ENCODE data around the gene DEFB131B.
"Not testable (repeated sequence)": the region's sequence is repeated elsewhere in the genome, so short reads cannot be mapped to it uniquely, and the experiment has no call there.

Gene DEFB131B

DNA sequence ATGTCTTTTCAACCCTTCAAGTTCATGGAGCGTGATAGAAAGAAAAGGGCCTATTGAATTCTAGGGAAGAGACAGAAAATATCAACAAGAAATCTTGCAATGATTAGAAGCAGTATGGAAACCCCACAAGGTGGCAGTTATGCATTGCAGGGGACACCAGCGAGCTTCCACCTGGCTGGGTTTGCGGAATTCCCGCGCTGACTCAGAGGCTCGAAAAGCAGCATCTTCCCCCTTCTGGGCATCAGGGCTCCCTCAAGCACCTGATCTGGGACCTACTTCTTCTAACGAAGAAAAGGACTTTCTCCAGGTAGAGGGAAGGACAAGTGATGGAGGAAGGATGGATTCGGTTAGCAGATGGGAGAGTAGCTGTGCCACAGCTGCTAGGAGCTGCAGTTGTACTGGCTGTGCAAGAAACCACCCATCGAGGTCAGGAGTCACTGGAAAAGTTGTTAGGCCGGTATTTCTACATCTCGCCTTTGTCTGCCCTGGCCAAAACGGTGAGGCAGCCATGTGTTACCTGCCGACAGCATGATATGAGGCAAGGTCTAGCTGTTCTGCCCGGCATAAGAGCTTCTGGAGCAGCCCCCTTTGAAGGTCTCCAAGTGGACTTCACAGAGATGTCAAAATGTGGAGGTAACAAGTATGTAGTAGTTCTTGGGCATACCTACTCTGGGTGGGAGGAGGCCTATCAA lies 11.1 kb downstream of the DEFB131B start:
- not testable (repeated sequence) for H3K4me3 ChIP-seq (ENCODE audit: low read length)
- DNase-seq (ENCODE audit: low read depth), result peak; percentile 8

DNA sequence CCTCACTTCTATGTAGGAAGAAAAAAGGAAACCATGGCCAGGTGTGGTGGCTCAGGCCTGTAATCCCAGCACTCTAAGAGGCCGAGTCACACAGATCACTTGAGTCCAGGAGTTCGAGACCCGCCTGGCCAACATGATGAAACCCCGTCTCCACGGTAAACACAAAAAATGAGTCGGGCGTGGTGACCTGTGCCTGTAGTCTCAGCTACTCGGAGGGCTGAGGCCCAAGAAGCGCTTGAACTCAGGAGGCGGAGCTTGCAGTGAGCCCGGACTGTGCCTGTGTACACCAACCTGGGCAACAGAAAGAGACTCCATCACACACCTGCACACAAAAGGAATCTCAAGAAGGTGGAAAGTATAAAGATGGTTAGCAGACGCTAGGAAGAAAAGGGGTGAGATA lies 17.7 kb downstream of the DEFB131B start:
- TF ChIP-seq, protein P1, sequence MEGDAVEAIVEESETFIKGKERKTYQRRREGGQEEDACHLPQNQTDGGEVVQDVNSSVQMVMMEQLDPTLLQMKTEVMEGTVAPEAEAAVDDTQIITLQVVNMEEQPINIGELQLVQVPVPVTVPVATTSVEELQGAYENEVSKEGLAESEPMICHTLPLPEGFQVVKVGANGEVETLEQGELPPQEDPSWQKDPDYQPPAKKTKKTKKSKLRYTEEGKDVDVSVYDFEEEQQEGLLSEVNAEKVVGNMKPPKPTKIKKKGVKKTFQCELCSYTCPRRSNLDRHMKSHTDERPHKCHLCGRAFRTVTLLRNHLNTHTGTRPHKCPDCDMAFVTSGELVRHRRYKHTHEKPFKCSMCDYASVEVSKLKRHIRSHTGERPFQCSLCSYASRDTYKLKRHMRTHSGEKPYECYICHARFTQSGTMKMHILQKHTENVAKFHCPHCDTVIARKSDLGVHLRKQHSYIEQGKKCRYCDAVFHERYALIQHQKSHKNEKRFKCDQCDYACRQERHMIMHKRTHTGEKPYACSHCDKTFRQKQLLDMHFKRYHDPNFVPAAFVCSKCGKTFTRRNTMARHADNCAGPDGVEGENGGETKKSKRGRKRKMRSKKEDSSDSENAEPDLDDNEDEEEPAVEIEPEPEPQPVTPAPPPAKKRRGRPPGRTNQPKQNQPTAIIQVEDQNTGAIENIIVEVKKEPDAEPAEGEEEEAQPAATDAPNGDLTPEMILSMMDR (IDR thresholded peaks at IDR 0.05; ENCODE audit: insufficient read depth, low read depth, low read length, missing control alignments), result no peak

DNA sequence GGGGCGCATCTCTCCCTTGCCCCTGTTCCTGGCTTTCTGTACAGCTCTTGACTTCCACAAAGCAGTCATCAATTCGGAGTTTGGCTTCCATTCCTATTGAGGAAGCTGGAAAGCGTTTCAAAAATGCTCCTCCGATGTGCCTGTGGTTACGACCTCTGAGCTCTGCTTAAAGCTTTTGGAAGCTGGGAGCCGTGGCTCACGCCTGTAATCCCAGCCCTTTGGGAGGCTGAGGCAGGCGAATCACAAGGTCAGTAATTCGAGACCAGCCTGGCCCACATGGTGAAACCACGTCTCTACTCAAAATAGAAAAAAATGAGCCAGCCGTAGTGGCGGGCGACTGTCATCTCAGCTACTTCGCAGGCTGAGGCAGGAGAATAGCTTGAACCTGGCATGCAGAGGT lies 22.9 kb downstream of the DEFB131B start:
- not testable (repeated sequence) for DNase-seq (ENCODE audit: low read depth); H3K4me3 ChIP-seq (ENCODE audit: low read length)

More for the DNA sequence above, 17.7 kb downstream of the DEFB131B start:
- no peak overlapping the region for H3K4me3 ChIP-seq (ENCODE audit: low read length)
- DNase-seq (ENCODE audit: low read depth), result no peak

DNA sequence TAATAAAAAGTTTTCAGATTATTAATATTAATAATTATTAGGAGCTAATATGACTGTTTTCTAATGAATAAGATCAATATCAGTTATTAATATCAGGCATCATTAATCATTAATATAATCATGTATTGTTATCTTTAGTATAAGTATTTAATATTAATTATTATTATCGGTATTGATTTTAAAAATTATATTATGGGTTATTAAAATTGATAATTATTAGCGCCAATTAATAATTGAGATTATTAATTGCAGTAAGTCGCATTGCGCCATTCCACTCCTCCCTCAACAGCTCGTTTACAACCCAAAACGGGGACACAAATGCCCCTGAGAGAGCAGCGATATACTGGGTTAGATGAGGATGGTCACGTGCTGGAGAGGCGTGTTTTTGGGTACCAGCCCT lies 30.0 kb downstream of the DEFB131B start:
- no peak for DNase-seq (ENCODE audit: low read depth)
- no peak overlapping the region for H3K4me3 ChIP-seq (ENCODE audit: low read length)
- TF ChIP-seq, protein P1 (IDR thresholded peaks at IDR 0.05; ENCODE audit: insufficient read depth, low read depth, low read length, missing control alignments), result no peak

DNA sequence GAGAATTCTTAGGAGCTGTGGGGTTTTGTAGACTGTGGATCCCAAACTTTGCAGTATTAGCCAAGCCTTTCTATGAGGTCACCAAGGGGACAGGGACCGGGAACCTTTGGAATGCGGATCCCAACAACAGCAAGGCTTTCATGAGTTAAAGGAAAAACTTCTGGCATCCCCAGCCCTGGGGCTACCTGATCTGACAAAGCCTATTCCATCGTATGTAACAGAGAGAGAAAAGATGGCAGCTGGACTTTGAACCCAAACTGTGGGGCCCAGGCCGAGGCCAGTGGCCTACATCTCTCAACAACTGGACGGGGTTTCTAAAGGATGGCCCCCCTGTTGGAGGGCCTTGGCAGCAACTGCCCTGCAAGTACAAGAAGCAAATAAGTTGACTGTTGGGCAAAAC lies 32.5 kb downstream of the DEFB131B start:
- DNase-seq (ENCODE audit: low read depth), result not testable (repeated sequence)

DNA sequence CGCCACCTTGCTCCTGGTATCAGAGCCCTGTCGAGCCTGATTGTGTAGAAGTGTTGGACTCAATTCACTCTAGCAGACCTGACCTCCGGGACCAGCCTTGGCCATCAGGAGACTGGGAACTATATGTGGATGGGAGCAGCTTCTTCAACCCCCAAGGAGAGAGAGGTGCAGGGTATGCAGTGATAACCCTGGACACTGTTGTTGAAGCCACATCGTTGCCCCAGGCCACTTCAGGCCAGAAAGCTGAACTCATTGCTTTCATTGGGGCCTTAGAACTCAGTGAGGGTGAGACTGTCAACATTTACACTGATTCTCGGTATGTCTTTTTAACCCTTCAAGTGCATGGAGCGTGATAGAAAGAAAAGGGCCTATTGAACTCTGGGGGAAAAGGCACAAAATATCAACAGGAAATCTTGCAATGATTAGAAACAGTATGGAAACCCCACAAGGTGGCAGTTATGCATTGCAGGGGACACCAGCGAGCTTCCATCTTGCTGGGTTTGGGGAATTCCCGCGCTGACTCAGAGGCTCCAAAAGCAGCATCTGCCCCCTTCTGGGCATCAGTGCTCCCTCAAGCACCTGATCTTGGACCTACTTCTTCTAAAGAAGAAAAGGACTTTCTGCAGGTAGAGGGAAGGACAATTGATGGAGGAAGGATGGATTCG lies 33.2 kb downstream of the DEFB131B start:
- not testable (repeated sequence) for H3K4me3 ChIP-seq (ENCODE audit: low read length)
- DNase-seq (ENCODE audit: low read depth), result peak; percentile 41

More for the DNA sequence above, 32.5 kb downstream of the DEFB131B start:
- not testable (repeated sequence) for H3K4me3 ChIP-seq (ENCODE audit: low read length)

DNA sequence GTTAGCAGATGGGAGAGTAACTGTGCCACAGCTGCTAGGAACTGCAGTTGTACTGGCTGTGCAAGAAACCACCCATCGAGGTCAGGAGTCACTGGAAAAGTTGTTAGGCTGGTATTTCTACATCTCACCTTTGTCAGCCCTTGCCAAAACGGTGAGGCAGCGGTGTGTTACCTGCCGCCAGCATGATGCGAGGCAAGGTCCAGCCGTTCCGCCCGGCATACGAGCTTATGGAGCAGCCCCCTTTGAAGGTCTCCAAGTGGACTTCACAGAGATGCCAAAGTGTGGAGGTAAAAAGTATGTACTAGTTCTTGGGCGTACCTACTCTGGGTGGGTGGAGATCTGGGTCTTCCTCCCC lies 33.7 kb downstream of the DEFB131B start:
- not testable (repeated sequence) for H3K4me3 ChIP-seq (ENCODE audit: low read length)
- peak; percentile 14 for DNase-seq (ENCODE audit: low read depth)

DNA sequence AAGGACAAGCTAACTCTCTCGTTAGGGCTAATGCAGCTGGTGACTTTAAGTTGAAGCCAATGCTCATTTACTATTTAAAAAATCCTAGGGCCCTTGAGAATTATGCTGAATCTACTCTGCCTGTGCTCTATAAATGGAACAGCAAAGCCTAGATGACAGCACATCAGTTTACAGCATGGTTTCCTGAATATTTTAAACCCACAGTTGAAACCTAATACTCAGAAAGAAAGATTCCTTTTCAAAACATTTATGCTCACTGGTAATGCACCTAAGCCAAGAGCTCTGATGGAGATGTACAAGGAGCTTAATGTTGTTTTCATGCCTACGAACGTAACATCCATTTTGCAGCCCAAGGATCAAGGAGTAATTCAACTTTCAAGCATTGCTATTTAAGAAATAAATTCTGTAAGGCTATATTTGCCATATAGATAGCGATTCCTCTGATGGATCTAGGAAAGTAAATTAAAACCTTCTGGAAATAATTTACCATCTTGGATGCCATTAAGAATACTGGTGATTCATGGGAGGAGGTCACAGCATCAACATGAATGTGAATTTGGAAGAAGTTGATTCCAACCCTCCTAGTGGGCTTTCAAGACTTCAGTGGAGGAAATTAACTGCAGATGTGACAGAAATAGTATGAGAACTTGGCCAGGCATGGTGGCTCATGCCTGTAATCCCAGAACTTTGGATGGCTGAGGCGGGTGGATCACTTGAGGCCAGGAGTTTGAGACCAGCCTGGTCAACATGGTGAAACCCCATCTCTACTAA lies 35.7 kb downstream of the DEFB131B start:
- no peak overlapping the region for H3K4me3 ChIP-seq (ENCODE audit: low read length)
- no peak for DNase-seq (ENCODE audit: low read depth)
- TF ChIP-seq, protein P1 (IDR thresholded peaks at IDR 0.05; ENCODE audit: insufficient read depth, low read depth, low read length, missing control alignments), result no peak

DNA sequence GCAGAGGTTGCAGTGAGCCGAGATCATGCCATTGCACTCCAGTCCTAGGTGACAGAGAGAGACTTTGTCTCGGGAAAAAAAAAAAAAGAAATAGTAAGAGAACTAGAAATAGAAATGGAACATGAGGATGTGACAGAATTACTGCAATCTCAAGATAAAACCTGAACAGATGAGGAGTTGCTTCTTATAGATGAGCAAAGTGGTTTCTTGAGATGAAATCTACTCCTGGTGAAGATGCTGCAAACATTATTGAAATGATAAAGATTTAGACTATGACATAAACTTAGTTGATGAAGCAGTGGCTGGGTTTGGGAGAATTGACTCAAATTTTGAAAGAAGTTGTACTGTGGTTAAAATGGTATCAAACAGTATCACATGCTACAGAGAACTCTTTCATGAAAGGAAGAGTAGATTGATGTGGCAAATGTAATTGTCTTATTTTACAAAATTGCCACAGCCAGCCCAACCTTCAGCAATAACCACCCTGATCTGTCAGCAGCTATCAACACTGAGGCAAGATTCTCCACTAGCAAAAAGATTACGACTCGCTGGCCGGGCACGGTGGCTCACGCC lies 36.5 kb downstream of the DEFB131B start:
- TF ChIP-seq, protein P1 (IDR thresholded peaks at IDR 0.05; ENCODE audit: insufficient read depth, low read depth, low read length, missing control alignments), result no peak
- H3K4me3 ChIP-seq (ENCODE audit: low read length), result no peak overlapping the region

More for the DNA sequence above, 36.5 kb downstream of the DEFB131B start:
- no peak for DNase-seq (ENCODE audit: low read depth)
